OCI-LY7 (cell line): Measurements from ENCODE around the gene SEMA4D.

Experiments
- CTCF ChIP-seq: fragments of 200-600 bp; sonication (generic); conservative IDR thresholded peaks from 2 replicates; pipeline ENCODE4 v1.5.1; 2014; ENCODE audit warnings: mild to moderate bottlenecking, antibody characterized with exemption, low read length, moderate library complexity, mixed read lengths
- EZH2phosphoT487 ChIP-seq: fragments of 200-600 bp; sonication (generic); IDR thresholded peaks from 2 replicates; pipeline ENCODE4 v1.6.1; 2018; ENCODE audit warnings: low read depth, borderline replicate concordance, mild to moderate bottlenecking, mixed run types, antibody characterized with exemption, low read length, moderate library complexity, mixed read lengths

- TF ChIP-seq CTCF = no peak
- no peak for TF ChIP-seq EZH2phosphoT487
Observed at GRCh38 chr9:89538871-89539270, 41.0 kb upstream of the SEMA4D start.
